HG03432 (cell line): Measurements from ENCODE around the gene UQCC2.

Experiments used
- ATAC-seq: cut with Tn5 transposase; IDR thresholded peaks from one replicate; pipeline ENCODE4 v1.9.1; 2021; ENCODE audit warnings: mild to moderate bottlenecking, moderate library complexity; ENCODE audit not compliant: unreplicated experiment

UQCC2 gene

GRCh38 chr6:33659986-33660385, 51.5 kb downstream of the UQCC2 start:
- no peak for ATAC-seq

GRCh38 chr6:33658982-33659689, 52.4 kb downstream of the UQCC2 start:
- ATAC-seq: no peak

- ATAC-seq: no peak
These were observed 54.7 kb downstream of the UQCC2 start for GRCh38 chr6:33656844-33657243.

- no peak for ATAC-seq
These were observed 56.5 kb downstream of the UQCC2 start for GRCh38 chr6:33654831-33655554.

- ATAC-seq: no peak
These were observed 59.5 kb downstream of the UQCC2 start for GRCh38 chr6:33652002-33652401.

- no peak for ATAC-seq
These were observed 60.1 kb downstream of the UQCC2 start for GRCh38 chr6:33651403-33651802.
